B cell (primary cell): ENCODE data around the gene UACA. TPM values are rescaled to one million over a fixed set of nuclear protein-coding genes. Genes with fewer than 3 reads are reported as not detected.

Experiments
- ATAC-seq: fragments of 200-7000 bp; cut with Tn5 transposase; one replicate; pipeline ENCODE4 v1.10.0; 2021; ENCODE audit warnings: low read depth, mild to moderate bottlenecking, moderate number of reproducible peaks, moderate library complexity
- CTCF ChIA-PET: fragments of 350-600 bp; sonication (Branson Sonifier 250); formaldehyde crosslinking; loops from one replicate; lab custom pipeline; 2021; ENCODE audit warnings: antibody characterized with exemption, inconsistent platforms; lab: Charles Lee
- POLR2A ChIA-PET: fragments of 350-600 bp; sonication (Branson Sonifier 250); formaldehyde crosslinking; loops from one replicate; lab custom pipeline; 2021; ENCODE audit warnings: antibody characterized with exemption; lab: Charles Lee
- DNase-seq: peaks from one replicate; pipeline ENCODE4 v3.0.0; 2013
- H2AFZ ChIP-seq: 2 replicates; pipeline ENCODE4 v1.6.1; 2012; ENCODE audit warnings: mild to moderate bottlenecking, low read depth, low read length; ENCODE audit not compliant: insufficient read depth, poor library complexity, severe bottlenecking
- H3K27ac ChIP-seq, 2 donors: 1 replicate in 1 of 2; 2 replicates in 1 of 2; pipeline ENCODE4 v1.5.1; 2012 to 2013; ENCODE audit warnings: low read length in 2 of 2, mild to moderate bottlenecking in 2 of 2, moderate library complexity in 1 of 2
- H3K27me3 ChIP-seq, 4 experiments: fragments of 200-600 bp in 1 of 4; sonication (generic) in 1 of 4; replicated peaks in 1 of 4; 1 replicate in 2 of 4; 2 replicates in 2 of 4; pipeline versions ENCODE4 v1.6.1 to v1.7.0; 2013 to 2016; ENCODE audit warnings: low read length in 3 of 4, mild to moderate bottlenecking in 2 of 4, mixed read lengths in 1 of 4, moderate library complexity in 1 of 4; ENCODE audit not compliant: insufficient read depth in 4 of 4, control insufficient read depth in 3 of 4; ENCODE audit errors: control extremely low read depth in 1 of 4
- H3K36me3 ChIP-seq, 2 experiments: replicated peaks in 1 of 2; 1 replicate in 1 of 2; 2 replicates in 1 of 2; pipeline versions ENCODE4 v1.6.1 to v1.7.1; 2013; ENCODE audit warnings: low read length in 1 of 2; ENCODE audit not compliant: insufficient read depth in 2 of 2, control insufficient read depth in 1 of 2; ENCODE audit errors: control extremely low read depth in 1 of 2, extremely low read depth in 1 of 2
- H3K4me1 ChIP-seq, 2 donors: fragments of 200-600 bp in 1 of 2; sonication (generic) in 1 of 2; 1 replicate in 1 of 2; 2 replicates in 1 of 2; pipeline versions ENCODE4 v1.5.1 to v1.6.1; 2013 to 2017; ENCODE audit warnings: low read length in 2 of 2; ENCODE audit not compliant: control insufficient read depth in 2 of 2, insufficient read depth in 2 of 2
- H3K4me2 ChIP-seq: replicated peaks from 2 replicates; pipeline ENCODE3; 2012; ENCODE audit warnings: mild to moderate bottlenecking, low read depth, low read length; ENCODE audit not compliant: poor library complexity, severe bottlenecking
- H3K4me3 ChIP-seq, 5 experiments: fragments of 200-600 bp in 1 of 5; sonication (generic) in 1 of 5; 1 replicate in 3 of 5; 2 replicates in 2 of 5; pipeline versions ENCODE4 v1.5.1 to v1.7.0; 2011 to 2016; ENCODE audit warnings: low read length in 4 of 5, mild to moderate bottlenecking in 4 of 5, low read depth in 2 of 5, control low read depth in 1 of 5, moderate library complexity in 1 of 5; ENCODE audit not compliant: insufficient read depth in 1 of 5; ENCODE audit errors: control extremely low read depth in 1 of 5, extremely low read depth in 1 of 5
- H3K79me2 ChIP-seq: fragments of 200-600 bp; sonication (generic); one replicate; pipeline ENCODE4 v1.6.0; 2016; ENCODE audit warnings: low read length; ENCODE audit not compliant: control insufficient read depth, insufficient read depth
- H3K9ac ChIP-seq: fragments of 200-600 bp; sonication (generic); 2 replicates; pipeline ENCODE4 v1.6.1; 2017; ENCODE audit warnings: mild to moderate bottlenecking, low read length, moderate library complexity
- H3K9me3 ChIP-seq, 3 donors: one replicate each; pipeline versions ENCODE4 v1.6.1 to v1.7.1; 2013; ENCODE audit warnings: low read length in 2 of 3; ENCODE audit not compliant: control insufficient read depth in 2 of 3, insufficient read depth in 1 of 3; ENCODE audit errors: control extremely low read depth in 1 of 3
- H4K20me1 ChIP-seq: 2 replicates; pipeline ENCODE4 v1.6.0; 2012; ENCODE audit warnings: mild to moderate bottlenecking, low read length; ENCODE audit not compliant: insufficient read depth, control insufficient read depth, poor library complexity, severe bottlenecking
- H3K27ac Mint-ChIP-seq: one replicate; pipeline ENCODE4 v1.8.0; 2021; ENCODE audit warnings: mixed read lengths
- H3K27me3 Mint-ChIP-seq: one replicate; pipeline ENCODE4 v1.8.0; 2021; ENCODE audit warnings: mixed read lengths
- H3K4me1 Mint-ChIP-seq: one replicate; pipeline ENCODE4 v1.8.0; 2021; ENCODE audit warnings: mixed read lengths
- H3K4me3 Mint-ChIP-seq: one replicate; pipeline ENCODE4 v1.8.0; 2021; ENCODE audit warnings: mixed read lengths
- H3K9me3 Mint-ChIP-seq: one replicate; pipeline ENCODE4 v1.8.0; 2022; ENCODE audit warnings: mixed read lengths; ENCODE audit not compliant: insufficient read depth
- EZH2 ChIP-seq: IDR thresholded peaks from 2 replicates; pipeline ENCODE4 v1.6.1; 2012; ENCODE audit warnings: borderline replicate concordance, low read depth, mild to moderate bottlenecking, moderate library complexity, low read length; ENCODE audit not compliant: insufficient read depth, poor library complexity, severe bottlenecking
- WGBS: methylation state at CpG from one replicate; pipeline ENCODE4 v1.1.5; 2013; ENCODE audit warnings: missing lambda C conversion rate; ENCODE audit not compliant: insufficient coverage; 5-methylcytosine and 5-hydroxymethylcytosine counted together
- intact Hi-C: fragments of 100-400 bp; cut with micrococcal nuclease; formaldehyde crosslinking; loops from one replicate; pipeline ENCODE4 v1.10.0; 2022
- polyA plus RNA-seq: library from polyadenylated mRNA; depleted of rRNA; stranded (reverse); fragments of >200 nt; gene quantifications from 2 replicates; pipeline ENCODE4 v1.2.3, GENCODE V29; 2012
- total RNA-seq, 2 donors: library from RNA; stranded (reverse); fragments of 120-200 nt in 1 of 2; gene quantifications; 1 replicate in 1 of 2; 2 replicates in 1 of 2; pipeline versions ENCODE4 v1.2.3 to v1.2.4, GENCODE V29; 2013 to 2022
- TF ChIP-seq, protein P1 (sequence below): fragments of 200-600 bp; IDR thresholded peaks from one replicate; pipeline ENCODE4 v1.8.0; 2022; ENCODE audit warnings: antibody characterized with exemption, mild to moderate bottlenecking

UACA gene
- total and polyA plus RNA-seq, 2 donors (not counting 1 experiment from before 2014, with no cell fraction given) = 2.7 to 3.3 TPM

DNA sequence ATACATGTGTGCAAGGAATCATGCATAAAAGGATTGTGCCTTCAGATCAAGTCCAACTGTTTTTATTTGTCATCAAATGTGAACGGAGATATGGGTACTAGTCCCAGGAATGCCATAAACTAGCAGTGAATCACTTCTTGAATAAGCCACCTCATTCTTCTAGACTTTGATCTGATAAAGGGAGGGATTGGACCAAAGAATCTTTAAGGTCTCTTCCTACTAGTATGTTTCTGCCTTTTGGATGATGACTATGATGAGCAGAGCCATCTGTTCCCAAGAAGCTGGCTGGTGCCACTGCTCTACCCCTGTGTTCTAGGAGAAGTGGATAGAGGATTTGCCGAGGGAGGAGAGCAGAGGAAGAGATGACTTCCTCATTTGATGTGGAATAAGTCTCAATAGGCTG, 28.8 kb upstream of the UACA start:
- no peak overlapping the region for H3K4me3 Mint-ChIP-seq
- ChIA-PET POLR2A (no interaction called here), CTCF (no interaction called here)
- ATAC-seq = no peak
- Histone ChIP-seq H3K27me3 (peaks cover 0 to 11% (median 0%) of the 10 kb centered on the region in 4 experiments), H4K20me1 (no peaks in the 10 kb centered on the region), H3K4me2 (no peak overlapping the region), H3K4me1 (no peaks in the 10 kb centered on the region), H2AFZ (no peak overlapping the region), H3K27ac (no peak overlapping the region), H3K79me2 (no peaks in the 10 kb centered on the region), H3K9me3 (no peaks in the 10 kb centered on the region), H3K36me3 (no peaks in the 10 kb centered on the region), H3K9ac (no peak overlapping the region), H3K4me3 (no peak overlapping the region)
- DNase-seq = no peak
- intact Hi-C loops = no loop called here
- H3K4me1 Mint-ChIP-seq = no peaks in the 10 kb centered on the region
- no peaks in the 10 kb centered on the region for H3K9me3 Mint-ChIP-seq
- H3K27me3 Mint-ChIP-seq = peaks cover 17% of the 10 kb centered on the region
- H3K27ac Mint-ChIP-seq = no peak overlapping the region
- TF ChIP-seq EZH2 = no peak
- TF ChIP-seq, protein P1, sequence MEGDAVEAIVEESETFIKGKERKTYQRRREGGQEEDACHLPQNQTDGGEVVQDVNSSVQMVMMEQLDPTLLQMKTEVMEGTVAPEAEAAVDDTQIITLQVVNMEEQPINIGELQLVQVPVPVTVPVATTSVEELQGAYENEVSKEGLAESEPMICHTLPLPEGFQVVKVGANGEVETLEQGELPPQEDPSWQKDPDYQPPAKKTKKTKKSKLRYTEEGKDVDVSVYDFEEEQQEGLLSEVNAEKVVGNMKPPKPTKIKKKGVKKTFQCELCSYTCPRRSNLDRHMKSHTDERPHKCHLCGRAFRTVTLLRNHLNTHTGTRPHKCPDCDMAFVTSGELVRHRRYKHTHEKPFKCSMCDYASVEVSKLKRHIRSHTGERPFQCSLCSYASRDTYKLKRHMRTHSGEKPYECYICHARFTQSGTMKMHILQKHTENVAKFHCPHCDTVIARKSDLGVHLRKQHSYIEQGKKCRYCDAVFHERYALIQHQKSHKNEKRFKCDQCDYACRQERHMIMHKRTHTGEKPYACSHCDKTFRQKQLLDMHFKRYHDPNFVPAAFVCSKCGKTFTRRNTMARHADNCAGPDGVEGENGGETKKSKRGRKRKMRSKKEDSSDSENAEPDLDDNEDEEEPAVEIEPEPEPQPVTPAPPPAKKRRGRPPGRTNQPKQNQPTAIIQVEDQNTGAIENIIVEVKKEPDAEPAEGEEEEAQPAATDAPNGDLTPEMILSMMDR = no peak
- no CpG with 5 or more reads among the region's 2 CpGs for WGBS

DNA sequence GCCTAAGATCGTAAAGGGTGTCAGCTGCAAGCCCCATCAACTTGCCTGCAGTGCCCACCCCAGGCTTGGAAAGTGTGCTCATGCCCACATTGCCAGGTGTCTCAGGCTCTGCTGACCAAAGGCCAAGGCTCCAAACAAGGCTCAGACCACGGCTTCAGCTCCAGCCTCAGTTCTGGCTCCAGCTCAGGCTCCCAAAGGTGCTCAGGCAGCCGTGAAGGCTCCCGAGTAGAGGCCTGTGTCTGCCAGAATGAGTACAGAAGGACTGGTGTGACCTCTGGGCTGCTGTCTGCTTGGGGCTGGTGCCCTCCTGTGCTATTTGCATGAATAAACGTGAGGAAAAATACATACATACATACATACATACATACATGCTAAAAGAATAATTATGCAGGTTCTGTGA, 27.9 kb upstream of the UACA start:
- no peak overlapping the region for H3K4me3 Mint-ChIP-seq

More for the DNA sequence above, 27.9 kb upstream of the UACA start:
- no peak overlapping the region for H3K4me2 ChIP-seq
- Mint-ChIP-seq H3K27ac (no peak overlapping the region), H3K9me3 (no peaks in the 10 kb centered on the region), H3K27me3 (peaks cover 17% of the 10 kb centered on the region), H3K4me1 (no peaks in the 10 kb centered on the region)
- intact Hi-C loops = no loop called here
- H3K4me3 ChIP-seq = no peak overlapping the region
- H4K20me1 ChIP-seq = no peaks in the 10 kb centered on the region
- ATAC-seq (no peak), DNase-seq (no peak)
- no peaks in the 10 kb centered on the region for H3K79me2 ChIP-seq
- no peaks in the 10 kb centered on the region for H3K4me1 ChIP-seq
- TF ChIP-seq, protein P1 = no peak
- no peak for TF ChIP-seq EZH2
- POLR2A ChIA-PET = no interaction called here
- no peak overlapping the region for H3K27ac ChIP-seq
- H3K9me3 ChIP-seq = no peaks in the 10 kb centered on the region
- H2AFZ ChIP-seq = no peak overlapping the region
- CTCF ChIA-PET = no interaction called here
- no peak overlapping the region for H3K9ac ChIP-seq
- 82% methylated on average over 2 of the region's 5 CpGs for WGBS
- no peaks in the 10 kb centered on the region for H3K36me3 ChIP-seq
- peaks cover 0 to 11% (median 0%) of the 10 kb centered on the region in 4 experiments for H3K27me3 ChIP-seq
